ENCODE measurements around the gene IQGAP2.
"Not testable (repeated sequence)": the region's sequence is repeated elsewhere in the genome, so short reads cannot be mapped to it uniquely, and the experiment has no call there.

Gene IQGAP2

DNA sequence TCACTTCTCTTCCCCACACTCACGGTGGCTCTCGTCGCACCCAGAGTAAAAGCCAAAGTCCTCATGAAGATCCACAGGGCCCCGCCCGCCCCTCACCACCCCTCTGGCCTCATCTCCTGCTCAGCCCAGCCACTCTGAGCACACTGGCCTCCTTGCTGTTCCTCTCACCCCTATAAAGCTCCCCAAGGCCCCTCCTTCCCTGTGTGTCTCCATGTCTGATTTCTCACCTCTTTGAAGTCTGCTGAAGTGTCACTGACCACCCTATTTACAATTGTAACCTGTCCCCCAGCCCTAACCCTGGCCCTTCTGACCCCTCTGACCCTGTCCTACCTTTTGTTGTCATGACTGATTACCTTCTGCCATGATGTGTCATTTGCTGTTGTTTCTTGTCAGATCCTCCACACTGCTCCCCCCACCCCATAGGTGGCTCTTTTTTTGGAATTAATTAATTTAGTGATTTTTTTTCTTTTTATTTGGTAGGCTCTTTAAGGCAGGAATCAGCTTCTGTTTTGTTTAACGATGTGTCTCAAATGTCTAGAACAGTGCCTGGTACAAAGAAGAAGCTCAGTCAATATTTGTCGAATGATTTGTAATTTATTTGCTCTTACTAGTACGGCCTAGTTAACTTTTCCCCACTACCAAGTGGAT is 90.2 kb downstream of the IQGAP2 start:
- DNase-seq (ENCODE audit: insufficient read length, low spot score) (no peak), FAIRE-seq (no peak)

- DNase-seq (ENCODE audit: insufficient read length, low spot score) (no peak), FAIRE-seq (no peak)
Measured at GRCh38 chr5:76494201-76494600, 91.1 kb downstream of the IQGAP2 start.

GRCh38 chr5:76495870-76496269 is 92.8 kb downstream of the IQGAP2 start:
- FAIRE-seq, result no peak

GRCh38 chr5:76497065-76497460 is 94.0 kb downstream of the IQGAP2 start:
- FAIRE-seq, result no peak
- DNase-seq (ENCODE audit: insufficient read length, low spot score), result no peak

More at GRCh38 chr5:76495870-76496269, 92.8 kb downstream of the IQGAP2 start:
- DNase-seq (ENCODE audit: insufficient read length, low spot score), result no peak

DNA sequence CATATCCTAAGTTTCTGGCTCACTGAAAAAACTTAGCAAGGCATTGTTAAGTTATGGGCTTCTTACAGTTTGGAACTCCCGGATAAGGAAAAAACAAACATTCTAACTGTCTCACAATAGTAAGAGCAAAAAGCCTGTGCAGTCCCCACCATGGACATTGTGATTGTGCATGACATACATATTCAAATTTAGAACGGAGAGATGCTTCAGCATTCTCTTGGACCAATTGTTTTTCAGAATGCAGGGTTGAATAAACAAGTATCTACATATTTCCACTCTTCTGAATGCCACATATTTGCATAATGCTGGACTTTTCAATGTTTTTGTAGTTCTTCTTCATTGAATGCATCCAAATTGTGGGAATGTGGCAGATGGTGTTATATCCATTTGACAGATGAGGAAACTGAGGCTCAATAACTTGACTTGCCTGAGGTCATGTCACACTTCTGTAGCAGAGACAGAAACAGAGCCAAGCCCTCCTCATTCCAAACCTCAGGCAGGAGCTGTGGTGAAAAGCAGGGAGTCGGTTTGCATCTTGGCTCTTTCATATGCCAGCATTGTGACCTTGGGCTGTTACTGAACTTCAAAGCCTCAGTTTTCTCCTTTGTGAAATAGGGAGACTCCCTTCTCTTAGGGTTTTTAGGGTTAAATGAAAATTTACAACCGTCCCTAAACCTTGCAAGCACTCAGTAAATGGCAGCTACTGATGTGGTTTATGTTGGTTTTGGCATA is 95.1 kb downstream of the IQGAP2 start:
- FAIRE-seq (no peak), DNase-seq (ENCODE audit: insufficient read length, low spot score) (no peak)

- DNase-seq (ENCODE audit: insufficient read length, low spot score) (no peak), FAIRE-seq (no peak)
Measured at GRCh38 chr5:76499507-76500161, 96.5 kb downstream of the IQGAP2 start.

GRCh38 chr5:76500633-76501393 is 97.7 kb downstream of the IQGAP2 start:
- no peak for FAIRE-seq
- DNase-seq (ENCODE audit: insufficient read length, low spot score), result no peak

- FAIRE-seq, result no peak
Measured at GRCh38 chr5:76503929-76504328, 100.8 kb downstream of the IQGAP2 start.

GRCh38 chr5:76504901-76505564 is 101.9 kb downstream of the IQGAP2 start:
- FAIRE-seq (no peak), DNase-seq (ENCODE audit: insufficient read length, low spot score) (no peak)

More at GRCh38 chr5:76503929-76504328, 100.8 kb downstream of the IQGAP2 start:
- no peak for DNase-seq (ENCODE audit: insufficient read length, low spot score)

DNA sequence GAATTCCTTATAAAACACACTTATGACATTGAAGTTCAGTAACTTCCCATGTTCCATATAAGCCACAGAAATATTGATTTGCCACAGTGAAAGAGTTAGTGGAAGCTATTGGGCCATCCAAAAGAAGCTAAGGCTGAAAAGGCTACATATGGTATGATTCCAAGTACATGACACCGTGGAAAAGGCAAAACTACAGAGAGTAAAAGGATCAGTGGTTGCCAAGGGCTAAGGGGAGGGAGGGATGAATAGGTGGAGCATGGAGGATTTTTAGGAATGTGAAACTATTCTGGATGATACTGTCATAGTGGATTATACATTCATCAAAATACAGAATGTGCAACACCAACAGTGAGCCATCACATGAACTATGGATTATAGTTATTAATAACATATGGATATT is 110.4 kb downstream of the IQGAP2 start:
- DNase-seq (ENCODE audit: insufficient read length, low spot score), result no peak
- FAIRE-seq, result no peak

DNA sequence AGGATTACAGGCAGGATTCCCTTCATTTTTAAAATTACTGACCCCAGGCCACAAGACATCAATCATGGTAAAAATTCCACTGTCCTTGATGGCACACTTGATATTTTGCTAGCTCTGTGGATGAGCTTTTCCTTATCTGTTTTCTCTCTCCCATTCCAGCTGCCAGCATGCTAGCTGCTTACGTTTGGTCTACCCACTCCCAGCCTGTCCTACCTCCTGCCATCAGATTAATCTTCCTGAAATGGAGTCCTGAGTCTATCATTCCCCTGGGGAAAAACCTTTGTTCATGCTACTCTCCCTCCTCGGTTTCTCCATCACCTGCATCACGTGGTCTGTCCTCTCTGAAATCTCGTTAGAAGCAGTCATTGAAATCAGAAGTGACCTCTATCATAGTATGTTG is 111.2 kb downstream of the IQGAP2 start:
- DNase-seq (ENCODE audit: insufficient read length, low spot score) (no peak), FAIRE-seq (no peak)

GRCh38 chr5:76514713-76515112 is 111.6 kb downstream of the IQGAP2 start:
- FAIRE-seq (no peak), DNase-seq (ENCODE audit: insufficient read length, low spot score) (no peak)

DNA sequence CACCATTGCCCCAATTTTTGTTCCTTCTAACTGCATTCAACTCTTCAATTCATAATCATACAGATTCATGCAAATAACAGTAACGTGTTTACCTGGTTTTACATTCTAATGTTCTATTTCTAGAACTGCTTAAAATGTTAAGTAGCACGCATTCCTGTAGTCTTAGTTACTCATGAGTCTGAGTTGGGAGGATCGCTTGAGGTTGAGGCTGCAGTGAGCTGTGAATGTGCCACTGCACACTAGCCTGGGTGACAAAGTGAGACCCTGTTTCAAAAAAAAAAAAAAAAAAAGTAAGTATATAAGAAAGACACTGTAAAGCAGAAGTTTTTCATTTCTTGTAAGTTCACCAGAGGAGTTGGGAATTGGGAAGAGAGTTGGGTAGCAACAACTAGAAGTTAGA is 114.2 kb downstream of the IQGAP2 start:
- DNase-seq (ENCODE audit: insufficient read length, low spot score) (no peak), FAIRE-seq (no peak)

DNA sequence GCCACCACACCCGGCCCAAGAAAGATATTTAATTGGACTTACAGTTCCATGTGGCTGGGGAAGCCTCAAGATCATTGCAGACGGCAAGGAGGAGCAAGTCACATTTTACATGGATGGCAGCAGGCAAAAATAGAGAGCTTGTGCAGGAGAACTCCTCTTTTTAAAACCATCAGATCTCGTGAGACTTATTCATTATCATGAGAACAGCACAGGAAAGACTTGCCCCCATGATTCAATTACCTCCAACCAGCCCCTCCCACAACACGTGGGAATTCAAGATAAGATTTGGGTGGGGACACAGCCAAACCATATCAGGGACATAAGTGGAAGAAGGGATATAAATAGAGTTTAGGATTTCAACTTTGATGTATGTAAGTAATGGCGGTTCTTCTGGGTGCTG is 115.2 kb downstream of the IQGAP2 start:
- not testable (repeated sequence) for DNase-seq (ENCODE audit: insufficient read length, low spot score); FAIRE-seq

DNA sequence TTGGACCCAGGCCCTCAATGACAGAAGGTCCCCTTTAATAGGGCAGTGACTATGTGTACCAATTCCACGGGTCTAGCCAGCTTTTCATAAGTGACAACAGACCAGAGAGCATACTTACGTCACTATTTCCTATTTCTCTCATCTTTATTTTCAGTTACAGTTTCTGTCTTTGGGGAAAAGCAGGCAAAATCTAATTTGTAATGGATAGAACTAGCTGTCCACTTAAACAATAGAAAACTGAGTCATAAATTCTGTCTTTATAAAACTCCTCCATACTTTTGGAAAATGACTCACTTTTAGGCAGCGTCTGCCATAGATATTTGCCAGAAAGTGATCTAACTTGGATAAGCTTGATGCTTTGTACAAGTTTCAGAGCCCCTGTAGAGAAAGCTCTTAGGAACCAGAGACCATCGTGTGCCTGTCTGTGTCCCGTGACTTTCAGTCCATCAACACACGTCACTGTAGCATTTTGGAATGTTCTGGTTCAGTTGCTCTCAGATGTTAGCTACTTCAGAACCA is 118.2 kb downstream of the IQGAP2 start:
- DNase-seq (ENCODE audit: insufficient read length, low spot score) (no peak), FAIRE-seq (peak; percentile 97)

- FAIRE-seq (no peak), DNase-seq (ENCODE audit: insufficient read length, low spot score) (no peak)
Measured at GRCh38 chr5:76522103-76522935, 119.2 kb downstream of the IQGAP2 start.

- DNase-seq (ENCODE audit: insufficient read length, low spot score) (no peak), FAIRE-seq (no peak)
Measured at GRCh38 chr5:76524101-76524835, 121.2 kb downstream of the IQGAP2 start.

- DNase-seq (ENCODE audit: insufficient read length, low spot score) (no peak), FAIRE-seq (peak; percentile 52)
Measured at GRCh38 chr5:76524868-76525267, 121.8 kb downstream of the IQGAP2 start.

- FAIRE-seq (no peak), DNase-seq (ENCODE audit: insufficient read length, low spot score) (no peak)
Measured at GRCh38 chr5:76525956-76526355, 122.9 kb downstream of the IQGAP2 start.
